HS-5 (cell line): Measurements from ENCODE around the gene MRPL33.

Experiments
- DNase-seq: peaks from one replicate; pipeline ENCODE4 v3.0.0-alpha.2; 2012; ENCODE audit warnings: low read depth

The MRPL33 gene

GRCh38 chr2:27776696-27777095, 5.2 kb downstream of the MRPL33 start:
- DNase-seq, result no peak

GRCh38 chr2:27779417-27780055, 8.0 kb downstream of the MRPL33 start:
- no peak for DNase-seq

- DNase-seq, result no peak
These were observed 10.0 kb downstream of the MRPL33 start for GRCh38 chr2:27781496-27781895.

GRCh38 chr2:27782701-27783100, 11.2 kb downstream of the MRPL33 start:
- no peak for DNase-seq

- DNase-seq, result no peak
These were observed 19.3 kb downstream of the MRPL33 start for GRCh38 chr2:27790796-27791195.

- DNase-seq, result peak; percentile 50
These were observed 21.2 kb downstream of the MRPL33 start for GRCh38 chr2:27792759-27793158.

- DNase-seq, result no peak
These were observed 23.7 kb downstream of the MRPL33 start for GRCh38 chr2:27795093-27795834.

- no peak for DNase-seq
These were observed 24.4 kb downstream of the MRPL33 start for GRCh38 chr2:27795868-27796277.

- no peak for DNase-seq
These were observed 25.6 kb downstream of the MRPL33 start for GRCh38 chr2:27796791-27797765.

GRCh38 chr2:27797841-27798240, 26.3 kb downstream of the MRPL33 start:
- DNase-seq, result no peak

GRCh38 chr2:27798486-27798885, 27.0 kb downstream of the MRPL33 start:
- DNase-seq, result no peak

GRCh38 chr2:27798948-27799645, 27.6 kb downstream of the MRPL33 start:
- peak; percentile 100 for DNase-seq

- no peak for DNase-seq
These were observed 28.1 kb downstream of the MRPL33 start for GRCh38 chr2:27799646-27800010.

GRCh38 chr2:27800856-27801255, 29.3 kb downstream of the MRPL33 start:
- no peak for DNase-seq

- no peak for DNase-seq
These were observed 31.0 kb downstream of the MRPL33 start for GRCh38 chr2:27802547-27802946.

GRCh38 chr2:27803046-27803445, 31.5 kb downstream of the MRPL33 start:
- no peak for DNase-seq

GRCh38 chr2:27804146-27804545, 32.6 kb downstream of the MRPL33 start:
- no peak for DNase-seq

- no peak for DNase-seq
These were observed 33.7 kb downstream of the MRPL33 start for GRCh38 chr2:27805180-27805579.

GRCh38 chr2:27806311-27807059, 35.0 kb downstream of the MRPL33 start:
- DNase-seq, result no peak

- no peak for DNase-seq
These were observed 36.0 kb downstream of the MRPL33 start for GRCh38 chr2:27807476-27807875.

- no peak for DNase-seq
These were observed 36.9 kb downstream of the MRPL33 start for GRCh38 chr2:27808418-27808817.
